Measurements from ENCODE around the gene CMTR1.

DNA sequence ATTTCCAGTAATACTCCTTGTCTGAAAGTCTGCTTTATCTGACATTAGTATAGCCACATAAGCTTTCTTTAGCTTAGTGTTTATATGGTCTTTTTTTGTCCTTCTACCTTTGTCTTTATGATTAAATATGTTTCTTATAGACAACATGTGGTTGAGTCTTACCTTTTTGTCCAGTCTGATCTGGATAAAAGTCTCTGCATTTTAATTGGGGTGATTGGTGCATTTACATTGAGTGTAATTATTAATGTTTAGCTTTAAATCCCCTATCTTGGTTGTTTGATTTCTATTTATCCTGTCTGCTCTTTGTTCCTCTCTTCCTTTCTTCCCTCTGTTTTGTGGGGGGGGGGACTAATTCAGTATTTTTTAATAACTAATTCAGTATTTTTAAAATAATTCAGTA lies 34.7 kb downstream of the CMTR1 start:
- TF ChIP-seq, protein P1, sequence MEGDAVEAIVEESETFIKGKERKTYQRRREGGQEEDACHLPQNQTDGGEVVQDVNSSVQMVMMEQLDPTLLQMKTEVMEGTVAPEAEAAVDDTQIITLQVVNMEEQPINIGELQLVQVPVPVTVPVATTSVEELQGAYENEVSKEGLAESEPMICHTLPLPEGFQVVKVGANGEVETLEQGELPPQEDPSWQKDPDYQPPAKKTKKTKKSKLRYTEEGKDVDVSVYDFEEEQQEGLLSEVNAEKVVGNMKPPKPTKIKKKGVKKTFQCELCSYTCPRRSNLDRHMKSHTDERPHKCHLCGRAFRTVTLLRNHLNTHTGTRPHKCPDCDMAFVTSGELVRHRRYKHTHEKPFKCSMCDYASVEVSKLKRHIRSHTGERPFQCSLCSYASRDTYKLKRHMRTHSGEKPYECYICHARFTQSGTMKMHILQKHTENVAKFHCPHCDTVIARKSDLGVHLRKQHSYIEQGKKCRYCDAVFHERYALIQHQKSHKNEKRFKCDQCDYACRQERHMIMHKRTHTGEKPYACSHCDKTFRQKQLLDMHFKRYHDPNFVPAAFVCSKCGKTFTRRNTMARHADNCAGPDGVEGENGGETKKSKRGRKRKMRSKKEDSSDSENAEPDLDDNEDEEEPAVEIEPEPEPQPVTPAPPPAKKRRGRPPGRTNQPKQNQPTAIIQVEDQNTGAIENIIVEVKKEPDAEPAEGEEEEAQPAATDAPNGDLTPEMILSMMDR (IDR thresholded peaks at IDR 0.05), result no peak
- TF ChIP-seq, protein P2, sequence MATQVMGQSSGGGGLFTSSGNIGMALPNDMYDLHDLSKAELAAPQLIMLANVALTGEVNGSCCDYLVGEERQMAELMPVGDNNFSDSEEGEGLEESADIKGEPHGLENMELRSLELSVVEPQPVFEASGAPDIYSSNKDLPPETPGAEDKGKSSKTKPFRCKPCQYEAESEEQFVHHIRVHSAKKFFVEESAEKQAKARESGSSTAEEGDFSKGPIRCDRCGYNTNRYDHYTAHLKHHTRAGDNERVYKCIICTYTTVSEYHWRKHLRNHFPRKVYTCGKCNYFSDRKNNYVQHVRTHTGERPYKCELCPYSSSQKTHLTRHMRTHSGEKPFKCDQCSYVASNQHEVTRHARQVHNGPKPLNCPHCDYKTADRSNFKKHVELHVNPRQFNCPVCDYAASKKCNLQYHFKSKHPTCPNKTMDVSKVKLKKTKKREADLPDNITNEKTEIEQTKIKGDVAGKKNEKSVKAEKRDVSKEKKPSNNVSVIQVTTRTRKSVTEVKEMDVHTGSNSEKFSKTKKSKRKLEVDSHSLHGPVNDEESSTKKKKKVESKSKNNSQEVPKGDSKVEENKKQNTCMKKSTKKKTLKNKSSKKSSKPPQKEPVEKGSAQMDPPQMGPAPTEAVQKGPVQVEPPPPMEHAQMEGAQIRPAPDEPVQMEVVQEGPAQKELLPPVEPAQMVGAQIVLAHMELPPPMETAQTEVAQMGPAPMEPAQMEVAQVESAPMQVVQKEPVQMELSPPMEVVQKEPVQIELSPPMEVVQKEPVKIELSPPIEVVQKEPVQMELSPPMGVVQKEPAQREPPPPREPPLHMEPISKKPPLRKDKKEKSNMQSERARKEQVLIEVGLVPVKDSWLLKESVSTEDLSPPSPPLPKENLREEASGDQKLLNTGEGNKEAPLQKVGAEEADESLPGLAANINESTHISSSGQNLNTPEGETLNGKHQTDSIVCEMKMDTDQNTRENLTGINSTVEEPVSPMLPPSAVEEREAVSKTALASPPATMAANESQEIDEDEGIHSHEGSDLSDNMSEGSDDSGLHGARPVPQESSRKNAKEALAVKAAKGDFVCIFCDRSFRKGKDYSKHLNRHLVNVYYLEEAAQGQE (IDR thresholded peaks at IDR 0.05; ENCODE audit: insufficient read depth in 1 of 2, low read depth in 2 of 2, low read length in 1 of 2), result no peak
- TF ChIP-seq SIN3A (IDR thresholded peaks at IDR 0.05; ENCODE audit: borderline replicate concordance, insufficient read depth, low read depth, low read length), result no peak

All from Panc1 (cell line).